ENCODE results near the gene CAP1. TPM values are rescaled to one million over a fixed set of nuclear protein-coding genes. Genes with fewer than 3 reads are reported as not detected.

CAP1 gene
- total RNA-seq, 6 donors from 2014 or later = 113 to 502 (median 245) TPM

DNA sequence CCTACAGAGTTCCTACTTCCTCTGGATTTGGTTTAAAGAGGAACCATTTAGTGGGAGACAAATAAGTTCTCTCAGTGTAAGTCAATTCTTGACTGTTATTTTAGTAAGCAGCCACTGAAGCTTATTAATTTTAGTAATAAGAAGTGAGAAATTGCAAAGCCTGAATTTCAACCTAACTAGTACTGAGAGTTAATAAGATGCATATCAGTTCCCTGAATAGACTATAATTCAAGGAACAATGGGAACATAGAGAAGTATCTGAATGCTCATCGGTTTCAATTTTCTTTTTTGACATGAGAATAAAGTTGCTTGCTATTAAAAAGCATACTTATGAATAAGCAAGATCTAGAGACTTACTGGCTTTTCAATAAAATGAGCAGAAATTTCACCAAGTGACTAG lies 64.5 kb downstream of the CAP1 start:
- 80 to 83% methylated on average over 1 of the region's 1 CpG for WGBS, 2 donors
- no peak overlapping the region for H3K4me3 ChIP-seq
- no peaks in the 10 kb centered on the region for H3K4me1 ChIP-seq
- TF ChIP-seq EP300 (IDR thresholded peaks at IDR 0.05) (no peak), POLR2AphosphoS5 (IDR thresholded peaks at IDR 0.05) (no peak), POLR2A (IDR thresholded peaks at IDR 0.05) (no peak)
- TF ChIP-seq, protein P1, sequence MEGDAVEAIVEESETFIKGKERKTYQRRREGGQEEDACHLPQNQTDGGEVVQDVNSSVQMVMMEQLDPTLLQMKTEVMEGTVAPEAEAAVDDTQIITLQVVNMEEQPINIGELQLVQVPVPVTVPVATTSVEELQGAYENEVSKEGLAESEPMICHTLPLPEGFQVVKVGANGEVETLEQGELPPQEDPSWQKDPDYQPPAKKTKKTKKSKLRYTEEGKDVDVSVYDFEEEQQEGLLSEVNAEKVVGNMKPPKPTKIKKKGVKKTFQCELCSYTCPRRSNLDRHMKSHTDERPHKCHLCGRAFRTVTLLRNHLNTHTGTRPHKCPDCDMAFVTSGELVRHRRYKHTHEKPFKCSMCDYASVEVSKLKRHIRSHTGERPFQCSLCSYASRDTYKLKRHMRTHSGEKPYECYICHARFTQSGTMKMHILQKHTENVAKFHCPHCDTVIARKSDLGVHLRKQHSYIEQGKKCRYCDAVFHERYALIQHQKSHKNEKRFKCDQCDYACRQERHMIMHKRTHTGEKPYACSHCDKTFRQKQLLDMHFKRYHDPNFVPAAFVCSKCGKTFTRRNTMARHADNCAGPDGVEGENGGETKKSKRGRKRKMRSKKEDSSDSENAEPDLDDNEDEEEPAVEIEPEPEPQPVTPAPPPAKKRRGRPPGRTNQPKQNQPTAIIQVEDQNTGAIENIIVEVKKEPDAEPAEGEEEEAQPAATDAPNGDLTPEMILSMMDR (IDR thresholded peaks at IDR 0.05) = no peak
- H3K36me3 ChIP-seq = no peaks in the 10 kb centered on the region
- DNase-seq (no peak), ATAC-seq (ENCODE audit: low FRiP score in 2 of 2) (no peak)
- no peaks in the 10 kb centered on the region for H3K27me3 ChIP-seq
- H3K9me3 ChIP-seq = peaks cover 3 to 9% (median 4%) of the 10 kb centered on the region in 4 donors
- H3K27ac ChIP-seq = no peak overlapping the region

GRCh38 chr1:40107290-40107959 lies 66.9 kb downstream of the CAP1 start:
- WGBS, 2 donors = 75 to 76% methylated on average over 6 of the region's 6 CpGs
- ATAC-seq (ENCODE audit: low FRiP score in 2 of 2) = peak in 1 of 2 donors; percentile 80

GRCh38 chr1:40110389-40110788 lies 69.9 kb downstream of the CAP1 start:
- Histone ChIP-seq H3K4me3 (no peak overlapping the region), H3K36me3 (no peaks in the 10 kb centered on the region), H3K9me3 (peaks cover 7 to 14% (median 11%) of the 10 kb centered on the region in 4 donors), H3K27ac (no peak overlapping the region), H3K4me1 (no peaks in the 10 kb centered on the region), H3K27me3 (no peaks in the 10 kb centered on the region)
- ATAC-seq (ENCODE audit: low FRiP score in 2 of 2) = no peak
- no peak for DNase-seq
- TF ChIP-seq, protein P1 (IDR thresholded peaks at IDR 0.05) = no peak
- no peak for TF ChIP-seq POLR2AphosphoS5 (IDR thresholded peaks at IDR 0.05)
- TF ChIP-seq EP300 (IDR thresholded peaks at IDR 0.05) = no peak
- no peak for TF ChIP-seq POLR2A (IDR thresholded peaks at IDR 0.05)

More at GRCh38 chr1:40107290-40107959, 66.9 kb downstream of the CAP1 start:
- H3K36me3 ChIP-seq = no peaks in the 10 kb centered on the region
- peaks cover 7 to 19% (median 14%) of the 10 kb centered on the region in 4 donors for H3K9me3 ChIP-seq
- no peak overlapping the region for H3K4me3 ChIP-seq
- TF ChIP-seq EP300 (IDR thresholded peaks at IDR 0.05) = peak in 1 of 4 donors; percentile 17
- TF ChIP-seq POLR2A (IDR thresholded peaks at IDR 0.05) = no peak
- peak in 1 of 2 donors; percentile 34 for TF ChIP-seq POLR2AphosphoS5 (IDR thresholded peaks at IDR 0.05)
- TF ChIP-seq, protein P1 (IDR thresholded peaks at IDR 0.05) = no peak
- H3K27me3 ChIP-seq = no peaks in the 10 kb centered on the region
- peak in 1 of 2 donors; percentile 56 for DNase-seq
- H3K4me1 ChIP-seq = no peaks in the 10 kb centered on the region
- peak overlapping the region in 3 of 4 donors; percentile 35 to 66 (median 42) for H3K27ac ChIP-seq

- Histone ChIP-seq H3K27ac (no peak overlapping the region), H3K27me3 (no peaks in the 10 kb centered on the region), H3K4me1 (no peaks in the 10 kb centered on the region), H3K9me3 (peaks cover 7 to 14% (median 11%) of the 10 kb centered on the region in 4 donors), H3K36me3 (no peaks in the 10 kb centered on the region), H3K4me3 (no peak overlapping the region)
- no peak for TF ChIP-seq POLR2AphosphoS5 (IDR thresholded peaks at IDR 0.05)
- TF ChIP-seq, protein P1 (IDR thresholded peaks at IDR 0.05) = no peak
- TF ChIP-seq EP300 (IDR thresholded peaks at IDR 0.05) = no peak
- no peak for TF ChIP-seq POLR2A (IDR thresholded peaks at IDR 0.05)
- DNase-seq (no peak), ATAC-seq (ENCODE audit: low FRiP score in 2 of 2) (no peak)
- WGBS, 2 donors = 83 to 93% methylated on average over 3 of the region's 3 CpGs
These were observed 73.9 kb downstream of the CAP1 start for GRCh38 chr1:40114400-40114799.

DNA sequence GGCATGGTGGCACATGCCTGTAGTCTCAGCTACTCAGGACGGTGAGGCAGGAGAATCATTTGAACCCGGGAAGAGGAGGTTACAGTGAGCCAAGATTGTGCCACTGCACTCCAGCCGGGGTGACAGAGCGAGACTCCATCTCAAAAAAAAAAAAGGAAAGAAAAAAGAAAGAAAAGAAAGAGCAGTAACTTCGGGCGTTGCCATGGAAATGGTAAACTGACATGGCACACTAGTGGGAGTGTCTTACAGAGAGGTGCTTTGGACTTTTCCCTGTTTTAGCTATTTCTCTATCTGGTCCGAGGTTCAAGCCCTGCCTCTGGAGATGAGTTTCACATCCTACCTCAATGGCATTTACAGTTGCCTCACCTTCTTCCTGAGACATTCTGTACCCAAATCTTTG lies 79.6 kb downstream of the CAP1 start:
- ATAC-seq (ENCODE audit: low FRiP score in 2 of 2) = no peak
- H3K27me3 ChIP-seq = no peaks in the 10 kb centered on the region
- WGBS, 2 donors = 84 to 92% methylated on average over 7 of the region's 7 CpGs
- H3K27ac ChIP-seq = no peak overlapping the region
- no peak for DNase-seq
- no peaks in the 10 kb centered on the region for H3K4me1 ChIP-seq
- no peak overlapping the region for H3K4me3 ChIP-seq
- no peaks in the 10 kb centered on the region for H3K36me3 ChIP-seq
- no peaks in the 10 kb centered on the region for H3K9me3 ChIP-seq
- TF ChIP-seq, protein P1 (IDR thresholded peaks at IDR 0.05) = no peak
- TF ChIP-seq POLR2A (IDR thresholded peaks at IDR 0.05) = no peak
- TF ChIP-seq POLR2AphosphoS5 (IDR thresholded peaks at IDR 0.05) = no peak
- no peak for TF ChIP-seq EP300 (IDR thresholded peaks at IDR 0.05)

All from upper lobe of left lung (tissue), 6 donors.